K562 (cell line): Measurements from ENCODE around the gene ARF4. TPM values are rescaled to one million over a fixed set of nuclear protein-coding genes. Genes with fewer than 3 reads are reported as not detected.

Experiments
- ATAC-seq: fragments of 200-7000 bp; cut with Tn5 transposase; 3 replicates; pipeline ENCODE4 v1.9.1; 2020; ENCODE audit warnings: moderate library complexity
- BruUV-seq: library from RNA; stranded (reverse); fragments of 400-500 nt; replicated peaks from 2 replicates; lab custom pipeline; 2021; lab: Mats Ljungman, UMichigan
- CTCF ChIA-PET: fragments of 300-600 bp; formaldehyde crosslinking; extraction: SDS; loops from one replicate; lab custom pipeline; 2021; ENCODE audit warnings: low intra/inter-chr PET ratio; lab: Yijun Ruan, JAX
- POLR2A ChIA-PET: fragments of 300-600, 350-650 bp; sonication (Branson Sonifier 250); formaldehyde crosslinking; extraction: SDS; loops from one replicate; lab custom pipeline; 2021; ENCODE audit warnings: antibody characterized with exemption, inconsistent platforms; lab: Yijun Ruan, JAX
- DNase-seq, 4 experiments: peaks; one replicate each; pipeline versions ENCODE4 v3.0.0 to v3.0.0-alpha.2; 2011 to 2018; ENCODE audit warnings: low spot score in 3 of 4, mixed read lengths in 3 of 4; ENCODE audit errors: extremely low read depth in 1 of 4
- FAIRE-seq: peaks from 2 replicates; lab custom pipeline; 2011; peaks lifted over from hg19 to GRCh38; lab: Jason Lieb, UNC
- H2AFZ ChIP-seq: 2 replicates; pipeline ENCODE4 v1.6.0; 2011; ENCODE audit warnings: low read depth, low read length, control low read depth, inconsistent platforms
- H3K27ac ChIP-seq: fragments of 200-600 bp; 3 replicates; pipeline ENCODE4 v1.8.0; 2011; ENCODE audit warnings: low read depth, mild to moderate bottlenecking, control low read depth, inconsistent platforms, low read length, moderate library complexity, mixed read lengths; ENCODE audit errors: extremely low read depth
- H3K27me3 ChIP-seq, 2 experiments: fragments of 300-600 bp in 1 of 2; 2 replicates in 1 of 2; 3 replicates in 1 of 2; pipeline versions ENCODE4 v1.6.0 to v1.8.0; 2011; ENCODE audit warnings: inconsistent platforms in 2 of 2, low read length in 2 of 2, mild to moderate bottlenecking in 1 of 2, mixed read lengths in 1 of 2, moderate library complexity in 1 of 2; ENCODE audit not compliant: control insufficient read depth in 2 of 2, insufficient read depth in 2 of 2
- H3K36me3 ChIP-seq: fragments of 300-600 bp; 3 replicates; pipeline ENCODE4 v1.8.0; 2011; ENCODE audit warnings: mild to moderate bottlenecking, low read length, inconsistent platforms; ENCODE audit not compliant: control insufficient read depth, insufficient read depth
- H3K4me1 ChIP-seq, 2 experiments: fragments of 200-600 bp in 1 of 2; replicated peaks in 1 of 2; 2 replicates in 1 of 2; 3 replicates in 1 of 2; pipeline versions ENCODE4 v1.5.1 to v1.8.0; 2011; ENCODE audit warnings: inconsistent platforms in 2 of 2, low read length in 2 of 2, mild to moderate bottlenecking in 1 of 2, mixed read lengths in 1 of 2, moderate library complexity in 1 of 2; ENCODE audit not compliant: control insufficient read depth in 2 of 2, insufficient read depth in 2 of 2
- H3K4me2 ChIP-seq: 2 replicates; pipeline ENCODE4 v1.6.1; 2011; ENCODE audit warnings: low read length, control low read depth, inconsistent platforms, mixed read lengths; ENCODE audit not compliant: insufficient read depth
- H3K4me3 ChIP-seq: fragments of 200-600 bp; sonication (generic), shearing (Covaris generic); 2 replicates; pipeline ENCODE4 v1.5.1; 2016; ENCODE audit warnings: control low read depth, inconsistent platforms
- H3K79me2 ChIP-seq: fragments of 200-600 bp; 3 replicates; pipeline ENCODE4 v1.8.0; 2011; ENCODE audit warnings: low read length, inconsistent platforms; ENCODE audit not compliant: control insufficient read depth, insufficient read depth
- H3K9ac ChIP-seq, 2 experiments: 2 replicates each; pipeline versions ENCODE4 v1.6.0 to v1.6.1; 2011; ENCODE audit warnings: low read depth in 2 of 2, low read length in 2 of 2, control low read depth in 1 of 2, inconsistent platforms in 1 of 2, mild to moderate bottlenecking in 1 of 2, mixed read lengths in 1 of 2; ENCODE audit not compliant: insufficient read depth in 1 of 2
- H3K9me1 ChIP-seq: one replicate; pipeline ENCODE4 v1.6.0; 2011; ENCODE audit warnings: inconsistent platforms, mild to moderate bottlenecking, low read length, moderate library complexity; ENCODE audit not compliant: control insufficient read depth, insufficient read depth
- H3K9me3 ChIP-seq: replicated peaks from 2 replicates; pipeline ENCODE4 v1.5.1; 2011; ENCODE audit warnings: low read depth, low read length, inconsistent platforms; ENCODE audit not compliant: control insufficient read depth, insufficient read depth
- H4K20me1 ChIP-seq: replicated peaks from 2 replicates; pipeline ENCODE4 v1.6.1; 2011; ENCODE audit warnings: low read length, inconsistent platforms, mixed read lengths; ENCODE audit not compliant: control insufficient read depth, insufficient read depth
- C11orf30 ChIP-seq: fragments of 450-650 bp; IDR thresholded peaks from 2 replicates; pipeline ENCODE4 v1.6.1; 2016; ENCODE audit warnings: low read depth, mild to moderate bottlenecking
- CBX8 ChIP-seq: fragments of 200-600 bp; sonication (generic); IDR thresholded peaks from 2 replicates; pipeline ENCODE4 v1.6.1; 2012; ENCODE audit warnings: borderline replicate concordance, mixed run types, low read depth, mild to moderate bottlenecking, moderate library complexity, mixed read lengths, low read length, control low read depth, inconsistent platforms; ENCODE audit not compliant: poor library complexity, severe bottlenecking; ENCODE audit errors: extremely low read depth
- CEBPB ChIP-seq: fragments of 450-650 bp; IDR thresholded peaks from 2 replicates; pipeline ENCODE4 v1.6.1; 2016; ENCODE audit warnings: missing genetic modification characterization, missing compliant biosample characterization
- E2F1 ChIP-seq: sonication (generic); formaldehyde crosslinking; IDR thresholded peaks from 2 replicates; pipeline ENCODE4 v1.8.1; 2023; ENCODE audit warnings: mild to moderate bottlenecking, missing genetic modification reagents, moderate library complexity
- HDAC2 ChIP-seq: fragments of 450-650 bp; IDR thresholded peaks from 2 replicates; pipeline ENCODE4 v1.6.1; 2016; ENCODE audit warnings: mild to moderate bottlenecking
- MYC ChIP-seq, 2 experiments: fragments of 250-450 bp in 1 of 2; sonication (Bioruptor Pico) in 1 of 2; IDR thresholded peaks; 2 replicates each; pipeline versions ENCODE4 v1.5.1 to v1.6.1; 2012 to 2021; ENCODE audit warnings: low read depth in 2 of 2, borderline replicate concordance in 1 of 2, improper control_type of control experiment in 1 of 2, low read length in 1 of 2, mild to moderate bottlenecking in 1 of 2, moderate library complexity in 1 of 2
- RFX1 ChIP-seq: fragments of 450-650 bp; IDR thresholded peaks from 2 replicates; pipeline ENCODE4 v1.6.1; 2016; ENCODE audit warnings: mild to moderate bottlenecking, moderate library complexity
- ZFP36 ChIP-seq: fragments of 150-350 bp; IDR thresholded peaks from 2 replicates; pipeline ENCODE4 v1.6.1; 2018; ENCODE audit warnings: low read length, low read depth; ENCODE audit not compliant: partially characterized antibody
- ZNF316 ChIP-seq: fragments of 450-650 bp; IDR thresholded peaks from 2 replicates; pipeline ENCODE4 v1.6.1; 2016
- WGBS: fragments of 100-300 bp; shearing (Covaris generic); methylation state at CpG from one replicate; pipeline ENCODE4 v1.1.6; 2016; ENCODE audit warnings: low coverage, mixed read lengths; ENCODE audit not compliant: insufficient coverage; ENCODE audit errors: missing lambda C conversion rate; 5-methylcytosine and 5-hydroxymethylcytosine counted together
- in situ Hi-C: fragments of 300-500 bp; cut with MboI; formaldehyde crosslinking; loops from 4 replicates; pipeline ENCODE4 v1.15.0; 2018; ENCODE audit warnings: inconsistent platforms, mixed read lengths
- intact Hi-C: fragments of 100-400 bp; cut with micrococcal nuclease; formaldehyde crosslinking; loops from 2 replicates; pipeline ENCODE4 v1.14.2; 2022
- polyA plus RNA-seq, 8 experiments: library from polyadenylated mRNA; depleted of rRNA in 4 of 8; stranded (reverse) in 5 of 8; unstranded in 3 of 8; fragments of >200 nt; fragmentation: Nextera tagmentation in 2 of 8; fragmentation: Illumina TruSeq in 1 of 8; extraction: Ambion mirVana in 2 of 8; extraction: Trizol in 1 of 8; gene quantifications; 2 replicates each; pipeline versions ENCODE4 v1.2.1 to v1.2.3, GENCODE V29; 2011 to 2014; ENCODE audit warnings: inconsistent platforms in 1 of 8, missing spikeins in 1 of 8
- total RNA-seq, 7 experiments: library from RNA; depleted of rRNA in 6 of 7; stranded (reverse); fragments of >200 nt in 6 of 7; fragmentation: Illumina TruSeq in 2 of 7; extraction: Trizol in 2 of 7; gene quantifications; 2 replicates each; pipeline versions ENCODE4 v1.2.1 to v1.2.3, GENCODE V29; 2011 to 2021; ENCODE audit warnings: low replicate concordance in 1 of 7
- TF ChIP-seq, protein P1 (sequence below): sonication (generic); formaldehyde crosslinking; IDR thresholded peaks from 2 replicates; pipeline ENCODE4 v1.8.0; 2022; ENCODE audit warnings: missing genetic modification reagents, mild to moderate bottlenecking, moderate library complexity, borderline replicate concordance
- TF ChIP-seq, protein P2 (sequence below): fragments of 250-450 bp; sonication (Bioruptor Pico); IDR thresholded peaks from 2 replicates; pipeline ENCODE4 v1.5.1; 2021; ENCODE audit warnings: mild to moderate bottlenecking

Gene ARF4
- total and polyA plus RNA-seq, 9 of the 15 experiments (the other 6 are each of a cell fraction or from before 2014, with no cell fraction given), result 41.1 to 273 (median 83.8) TPM

- TF ChIP-seq E2F1 (CRISPR knock-in tag), result no peak
Measured at GRCh38 chr3:57545636-57546268, 51.4 kb downstream of the ARF4 start (continued).

- Histone ChIP-seq H3K27ac (no peak within 1 kb of the TSS), H3K9me1 (no peaks in the 10 kb centered on the region), H2AFZ (no peak within 1 kb of the TSS; the same call in 1 of the 2 replicates), H3K4me3 (no peak within 1 kb of the TSS), H3K9me3 (no peaks in the 10 kb centered on the region), H3K9ac (peak within 1 kb of the TSS in 1 of 2 experiments; percentile 75; a peak in 2 of 4 replicates), H3K79me2 (no peaks in the 10 kb centered on the region), H3K27me3 (peaks cover 0 to 14% of the 10 kb centered on the region in 2 experiments; a peak in 1 of 5 replicates), H3K36me3 (no peaks in the 10 kb centered on the region), H3K4me1 (peaks cover 3% of the 10 kb centered on the region in 2 experiments; a peak in 3 of 5 replicates), H3K4me2 (peak within 1 kb of the TSS; percentile 25; the same call in 1 of the 2 replicates), H4K20me1 (no peaks in the 10 kb centered on the region)
- in situ Hi-C loops, result no loop called here
- ChIA-PET POLR2A (interaction anchor here (0.8 kb wide), 1 partner anchor 9 kb away, joined by 5 read pairs; no protein-coding TSS in a partner anchor), CTCF (interaction anchor here (0.6 kb wide), 1 partner anchor 433 kb away, joined by 5 read pairs; no protein-coding TSS in a partner anchor)
- intact Hi-C loops, result no loop called here
- FAIRE-seq (no peak), ATAC-seq (peak; percentile 83), DNase-seq (peak; percentile 26 to 58 (median 32))
- WGBS, result 5% methylated on average over 16 of the region's 20 CpGs
- BruUV-seq, result no TSS peak
- TF ChIP-seq CBX8 (peak; percentile 86), C11orf30 (peak; percentile 35; the same call in 1 of the 2 replicates), ZNF316 (peak; percentile 46; the same call in 1 of the 2 replicates), CEBPB (tag) (no peak), HDAC2 (no peak), MYC (IDR thresholded peaks at IDR 0.05; ENCODE audit: low read depth, low read length) (no peak), MYC (CRISPR knock-in tag; IDR thresholded peaks at IDR 0.05; ENCODE audit: borderline replicate concordance, low read depth) (no peak), ZFP36 (peak; percentile 29), RFX1 (peak; percentile 87)
- TF ChIP-seq, protein P1, sequence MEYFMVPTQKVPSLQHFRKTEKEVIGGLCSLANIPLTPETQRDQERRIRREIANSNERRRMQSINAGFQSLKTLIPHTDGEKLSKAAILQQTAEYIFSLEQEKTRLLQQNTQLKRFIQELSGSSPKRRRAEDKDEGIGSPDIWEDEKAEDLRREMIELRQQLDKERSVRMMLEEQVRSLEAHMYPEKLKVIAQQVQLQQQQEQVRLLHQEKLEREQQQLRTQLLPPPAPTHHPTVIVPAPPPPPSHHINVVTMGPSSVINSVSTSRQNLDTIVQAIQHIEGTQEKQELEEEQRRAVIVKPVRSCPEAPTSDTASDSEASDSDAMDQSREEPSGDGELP (CRISPR knock-in tag), result peak; percentile 77
- TF ChIP-seq, protein P2, sequence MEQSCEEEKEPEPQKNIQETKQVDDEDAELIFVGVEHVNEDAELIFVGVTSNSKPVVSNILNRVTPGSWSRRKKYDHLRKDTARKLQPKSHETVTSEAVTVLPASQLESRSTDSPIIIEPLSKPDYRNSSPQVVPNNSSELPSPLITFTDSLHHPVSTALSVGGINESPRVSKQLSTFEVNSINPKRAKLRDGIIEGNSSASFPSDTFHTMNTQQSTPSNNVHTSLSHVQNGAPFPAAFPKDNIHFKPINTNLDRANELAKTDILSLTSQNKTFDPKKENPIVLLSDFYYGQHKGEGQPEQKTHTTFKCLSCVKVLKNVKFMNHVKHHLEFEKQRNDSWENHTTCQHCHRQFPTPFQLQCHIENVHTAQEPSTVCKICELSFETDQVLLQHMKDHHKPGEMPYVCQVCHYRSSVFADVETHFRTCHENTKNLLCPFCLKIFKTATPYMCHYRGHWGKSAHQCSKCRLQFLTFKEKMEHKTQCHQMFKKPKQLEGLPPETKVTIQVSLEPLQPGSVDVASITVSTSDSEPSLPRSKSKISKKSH (CRISPR knock-in tag), result no peak
Measured at GRCh38 chr3:57544181-57545125, 52.7 kb downstream of the ARF4 start, which contains the start of gene DNAH12. DNAH12 (minus strand) TSS chr3:57544344; CDS start chr3:57542870, 1,474 bp downstream.
